Head of caudate nucleus (tissue), 42 donors: ENCODE measurements around the gene TEAD1.
"Not testable (repeated sequence)": the region's sequence is repeated elsewhere in the genome, so short reads cannot be mapped to it uniquely, and the experiment has no call there.

Source experiments
- DNase-seq, 42 donors: peaks; one replicate each; pipeline versions ENCODE4 v3.0.0 to v3.0.0-alpha.2; 2020 to 2021; ENCODE audit warnings: mixed read lengths in 7 of 42
- intact Hi-C: fragments of 100-400 bp; cut with DNase I; formaldehyde crosslinking; loops from one replicate; pipeline ENCODE4 v1.15.0; 2022

Gene TEAD1

DNA sequence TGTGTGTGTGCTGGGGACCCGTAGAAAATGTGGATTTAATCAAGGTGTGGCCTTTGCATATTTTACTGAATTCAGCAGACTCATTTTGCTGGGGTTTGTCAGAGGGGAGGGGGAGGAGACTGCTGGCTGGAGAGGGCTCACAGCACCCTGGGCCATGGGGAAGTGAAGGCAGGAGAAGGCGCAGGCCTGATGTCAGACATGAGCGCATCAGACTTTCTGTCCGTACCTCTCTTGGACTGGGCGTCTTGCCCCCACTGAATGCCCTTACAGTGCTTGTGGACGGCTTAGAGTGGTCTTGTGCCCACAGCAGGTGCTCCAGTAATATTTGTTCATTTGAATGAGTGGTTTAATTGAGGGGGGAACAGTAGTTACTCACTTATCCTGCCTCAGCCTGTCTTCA, 75.2 kb downstream of the TEAD1 start:
- no peak for DNase-seq
- intact Hi-C loops: no loop called here

DNA sequence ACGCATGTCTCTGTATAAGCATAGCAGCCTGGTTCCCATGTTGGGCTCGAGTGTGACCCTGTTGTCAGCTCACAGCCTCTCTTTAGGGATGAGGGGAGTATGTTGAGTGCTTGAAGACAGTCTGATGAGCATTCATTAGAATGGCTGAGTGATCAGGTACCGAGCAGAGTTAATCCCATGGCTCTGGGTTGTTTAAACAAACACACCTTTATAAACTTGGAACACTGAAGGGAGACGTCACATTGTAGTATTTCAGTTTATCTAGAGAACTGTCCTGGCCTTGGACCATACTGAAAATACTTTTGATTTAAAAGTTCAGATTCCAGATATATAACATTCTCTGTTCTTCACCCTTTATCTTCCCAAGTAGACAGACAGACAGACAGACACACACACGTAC, 76.0 kb downstream of the TEAD1 start:
- no peak for DNase-seq
- intact Hi-C loops: no loop called here

GRCh38 chr11:12752868-12753524, 78.8 kb downstream of the TEAD1 start:
- no peak for DNase-seq
- intact Hi-C loops: no loop called here

- no peak for DNase-seq
- intact Hi-C loops: no loop called here
Measured at GRCh38 chr11:12754021-12754420, 79.8 kb downstream of the TEAD1 start.

DNA sequence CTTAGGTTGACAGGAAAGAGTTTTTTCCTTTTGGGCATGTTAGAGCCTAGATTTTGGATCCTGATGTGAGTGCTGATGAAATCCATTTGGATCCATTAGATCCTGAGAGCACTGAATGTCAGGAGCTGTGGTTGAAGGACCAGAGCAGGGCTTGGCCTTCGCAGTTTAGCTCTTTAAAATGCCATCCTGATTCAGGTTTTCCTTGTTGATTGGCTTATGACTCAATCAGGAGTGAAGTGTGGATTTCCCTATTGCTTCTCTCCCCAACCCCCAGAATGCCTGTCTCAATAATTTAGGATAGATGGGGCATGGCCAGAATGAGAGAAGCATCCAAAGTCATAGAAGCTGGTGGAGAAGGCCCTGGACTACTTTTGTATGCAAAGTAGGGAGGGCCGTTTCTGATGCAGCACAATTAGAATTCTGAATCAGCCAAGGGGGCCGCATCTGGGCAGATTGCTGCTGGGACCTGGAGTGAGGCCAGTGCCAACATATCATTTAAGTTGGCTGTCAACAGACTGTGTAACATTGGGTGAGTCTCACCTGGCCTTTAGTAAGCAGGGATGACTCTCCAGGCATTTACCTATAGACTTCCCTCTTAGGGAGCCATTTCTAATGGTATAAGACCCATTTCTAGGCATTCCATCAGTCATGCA, 80.5 kb downstream of the TEAD1 start:
- no peak for DNase-seq
- intact Hi-C loops: no loop called here

- DNase-seq: no peak
- intact Hi-C loops: no loop called here
Measured at GRCh38 chr11:12755510-12756453, 81.6 kb downstream of the TEAD1 start.

- no peak for DNase-seq
- intact Hi-C loops: no loop called here
Measured at GRCh38 chr11:12756454-12756806, 82.2 kb downstream of the TEAD1 start.

- no peak for DNase-seq
- intact Hi-C loops: no loop called here
Measured at GRCh38 chr11:12756867-12757266, 82.6 kb downstream of the TEAD1 start.

DNA sequence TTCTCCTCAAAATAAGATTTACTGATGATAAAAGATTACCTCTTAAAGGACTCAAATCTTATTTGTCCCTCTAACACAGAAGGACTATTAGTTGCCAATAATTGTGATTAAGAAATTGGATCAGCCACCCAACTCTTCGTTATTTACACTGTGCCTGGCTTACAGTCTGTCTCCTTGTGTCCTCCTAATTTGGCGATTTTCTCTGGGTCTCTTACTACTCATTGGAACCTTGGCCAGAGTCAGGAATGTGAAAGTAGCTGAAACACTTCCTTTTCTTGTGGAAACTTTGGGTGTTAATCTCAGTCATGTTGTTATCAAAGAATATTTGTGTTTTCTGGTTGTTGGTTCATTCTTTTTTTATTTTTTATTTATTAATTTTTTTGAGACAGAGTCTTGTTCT, 83.2 kb downstream of the TEAD1 start:
- intact Hi-C loops: no loop called here
- no peak for DNase-seq

GRCh38 chr11:12758117-12758516, 83.9 kb downstream of the TEAD1 start:
- intact Hi-C loops: not testable (repeated sequence)

GRCh38 chr11:12761029-12761428, 86.8 kb downstream of the TEAD1 start:
- intact Hi-C loops: no loop called here
- DNase-seq: no peak

More at GRCh38 chr11:12758117-12758516, 83.9 kb downstream of the TEAD1 start:
- not testable (repeated sequence) for DNase-seq

- intact Hi-C loops: no loop called here
- DNase-seq: no peak
Measured at GRCh38 chr11:12762278-12762677, 88.1 kb downstream of the TEAD1 start.

GRCh38 chr11:12762696-12763324, 88.6 kb downstream of the TEAD1 start:
- intact Hi-C loops: no loop called here
- no peak for DNase-seq

GRCh38 chr11:12764187-12764914, 90.1 kb downstream of the TEAD1 start:
- no peak for DNase-seq
- intact Hi-C loops: no loop called here

GRCh38 chr11:12765428-12765827, 91.2 kb downstream of the TEAD1 start:
- peak in 16 of 42 donors; percentile 11 to 60 (median 25) for DNase-seq
- intact Hi-C loops: no loop called here

- intact Hi-C loops: no loop called here
- DNase-seq: no peak
Measured at GRCh38 chr11:12767027-12767426, 92.8 kb downstream of the TEAD1 start.

DNA sequence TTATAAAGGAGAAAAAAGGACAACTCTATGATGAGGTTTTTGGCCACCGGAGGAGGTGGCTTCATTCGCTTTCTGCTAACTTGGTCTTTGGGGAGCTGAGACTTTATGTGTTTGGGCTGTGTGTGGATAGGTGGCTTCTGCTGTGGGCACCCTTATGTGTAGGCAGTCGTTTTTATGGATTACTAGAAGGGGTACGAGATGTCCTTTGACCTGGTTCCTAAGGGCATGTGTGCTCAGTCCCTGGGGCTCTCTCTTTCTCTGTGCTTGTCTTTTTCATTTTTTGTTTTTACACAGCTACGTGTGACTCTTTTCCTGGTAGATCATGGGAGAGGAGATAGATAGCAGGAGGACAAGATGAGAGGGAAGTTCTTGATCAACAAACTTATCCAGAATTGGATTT, 93.4 kb downstream of the TEAD1 start:
- no peak for DNase-seq
- intact Hi-C loops: no loop called here

GRCh38 chr11:12768726-12769673, 94.8 kb downstream of the TEAD1 start:
- no peak for DNase-seq
- intact Hi-C loops: no loop called here
